Measurements from ENCODE around the gene COBL.

COBL gene

GRCh38 chr7:51054231-51054630 lies 262.4 kb downstream of the COBL start:
- TF ChIP-seq SPI1 (IDR thresholded peaks at IDR 0.05; ENCODE audit: low read depth, low read length) (no peak), POLR2A (IDR thresholded peaks at IDR 0.05; ENCODE audit: low read depth, low read length) (no peak), PAX5 (IDR thresholded peaks at IDR 0.05; ENCODE audit: insufficient read depth, low read length, severe bottlenecking) (no peak), POU2F2 (IDR thresholded peaks at IDR 0.05; ENCODE audit: low read depth, low read length) (no peak), TAF1 (IDR thresholded peaks at IDR 0.05; ENCODE audit: low read depth, low read length) (no peak), POLR2AphosphoS5 (IDR thresholded peaks at IDR 0.05; ENCODE audit: low read depth, low read length) (no peak)
- FAIRE-seq (no peak), DNase-seq (ENCODE audit: insufficient read length, low spot score) (no peak)

- no peak for FAIRE-seq
- no peak for TF ChIP-seq POU2F2 (IDR thresholded peaks at IDR 0.05; ENCODE audit: low read depth, low read length)
- no peak for TF ChIP-seq POLR2AphosphoS5 (IDR thresholded peaks at IDR 0.05; ENCODE audit: low read depth, low read length)
- no peak for TF ChIP-seq PAX5 (IDR thresholded peaks at IDR 0.05; ENCODE audit: insufficient read depth, low read length, severe bottlenecking)
- TF ChIP-seq TAF1 (IDR thresholded peaks at IDR 0.05; ENCODE audit: low read depth, low read length), result no peak
- no peak for TF ChIP-seq SPI1 (IDR thresholded peaks at IDR 0.05; ENCODE audit: low read depth, low read length)
- no peak for TF ChIP-seq POLR2A (IDR thresholded peaks at IDR 0.05; ENCODE audit: low read depth, low read length)
These were observed 263.3 kb downstream of the COBL start for GRCh38 chr7:51053160-51053925.

GRCh38 chr7:51046482-51046881 lies 270.1 kb downstream of the COBL start:
- FAIRE-seq, result no peak
- TF ChIP-seq POLR2A (IDR thresholded peaks at IDR 0.05; ENCODE audit: low read depth, low read length) (no peak), TAF1 (IDR thresholded peaks at IDR 0.05; ENCODE audit: low read depth, low read length) (no peak), SPI1 (IDR thresholded peaks at IDR 0.05; ENCODE audit: low read depth, low read length) (no peak), POLR2AphosphoS5 (IDR thresholded peaks at IDR 0.05; ENCODE audit: low read depth, low read length) (no peak), POU2F2 (IDR thresholded peaks at IDR 0.05; ENCODE audit: low read depth, low read length) (no peak), PAX5 (IDR thresholded peaks at IDR 0.05; ENCODE audit: insufficient read depth, low read length, severe bottlenecking) (no peak)
- no peak for DNase-seq (ENCODE audit: insufficient read length, low spot score)

More at GRCh38 chr7:51053160-51053925, 263.3 kb downstream of the COBL start:
- DNase-seq (ENCODE audit: insufficient read length, low spot score), result no peak

GRCh38 chr7:51046103-51046466 lies 270.5 kb downstream of the COBL start:
- no peak for FAIRE-seq
- no peak for TF ChIP-seq SPI1 (IDR thresholded peaks at IDR 0.05; ENCODE audit: low read depth, low read length)
- no peak for TF ChIP-seq POU2F2 (IDR thresholded peaks at IDR 0.05; ENCODE audit: low read depth, low read length)
- TF ChIP-seq POLR2AphosphoS5 (IDR thresholded peaks at IDR 0.05; ENCODE audit: low read depth, low read length), result no peak
- no peak for TF ChIP-seq PAX5 (IDR thresholded peaks at IDR 0.05; ENCODE audit: insufficient read depth, low read length, severe bottlenecking)

GRCh38 chr7:51045319-51046102 lies 271.1 kb downstream of the COBL start:
- no peak for TF ChIP-seq POLR2AphosphoS5 (IDR thresholded peaks at IDR 0.05; ENCODE audit: low read depth, low read length)
- TF ChIP-seq TAF1 (IDR thresholded peaks at IDR 0.05; ENCODE audit: low read depth, low read length), result no peak
- no peak for TF ChIP-seq SPI1 (IDR thresholded peaks at IDR 0.05; ENCODE audit: low read depth, low read length)
- no peak for TF ChIP-seq POLR2A (IDR thresholded peaks at IDR 0.05; ENCODE audit: low read depth, low read length)
- TF ChIP-seq PAX5 (IDR thresholded peaks at IDR 0.05; ENCODE audit: insufficient read depth, low read length, severe bottlenecking), result no peak
- TF ChIP-seq POU2F2 (IDR thresholded peaks at IDR 0.05; ENCODE audit: low read depth, low read length), result no peak
- DNase-seq (ENCODE audit: insufficient read length, low spot score), result no peak
- FAIRE-seq, result no peak

More at GRCh38 chr7:51046103-51046466, 270.5 kb downstream of the COBL start:
- no peak for DNase-seq (ENCODE audit: insufficient read length, low spot score)

GRCh38 chr7:51043461-51043860 lies 273.1 kb downstream of the COBL start:
- no peak for DNase-seq (ENCODE audit: insufficient read length, low spot score)
- no peak for TF ChIP-seq POLR2AphosphoS5 (IDR thresholded peaks at IDR 0.05; ENCODE audit: low read depth, low read length)
- no peak for TF ChIP-seq TAF1 (IDR thresholded peaks at IDR 0.05; ENCODE audit: low read depth, low read length)
- TF ChIP-seq POU2F2 (IDR thresholded peaks at IDR 0.05; ENCODE audit: low read depth, low read length), result no peak
- no peak for TF ChIP-seq PAX5 (IDR thresholded peaks at IDR 0.05; ENCODE audit: insufficient read depth, low read length, severe bottlenecking)
- TF ChIP-seq POLR2A (IDR thresholded peaks at IDR 0.05; ENCODE audit: low read depth, low read length), result no peak
- TF ChIP-seq SPI1 (IDR thresholded peaks at IDR 0.05; ENCODE audit: low read depth, low read length), result no peak
- no peak for FAIRE-seq

- TF ChIP-seq POU2F2 (IDR thresholded peaks at IDR 0.05; ENCODE audit: low read depth, low read length) (no peak), SPI1 (IDR thresholded peaks at IDR 0.05; ENCODE audit: low read depth, low read length) (no peak), POLR2AphosphoS5 (IDR thresholded peaks at IDR 0.05; ENCODE audit: low read depth, low read length) (no peak), POLR2A (IDR thresholded peaks at IDR 0.05; ENCODE audit: low read depth, low read length) (no peak), PAX5 (IDR thresholded peaks at IDR 0.05; ENCODE audit: insufficient read depth, low read length, severe bottlenecking) (no peak), TAF1 (IDR thresholded peaks at IDR 0.05; ENCODE audit: low read depth, low read length) (no peak)
- DNase-seq (ENCODE audit: insufficient read length, low spot score) (no peak), FAIRE-seq (no peak)
These were observed 275.8 kb downstream of the COBL start for GRCh38 chr7:51040787-51041186.

GRCh38 chr7:51038573-51038972 lies 278.0 kb downstream of the COBL start:
- no peak for FAIRE-seq
- DNase-seq (ENCODE audit: insufficient read length, low spot score), result no peak
- TF ChIP-seq POLR2A (IDR thresholded peaks at IDR 0.05; ENCODE audit: low read depth, low read length), result no peak
- no peak for TF ChIP-seq POLR2AphosphoS5 (IDR thresholded peaks at IDR 0.05; ENCODE audit: low read depth, low read length)
- no peak for TF ChIP-seq SPI1 (IDR thresholded peaks at IDR 0.05; ENCODE audit: low read depth, low read length)
- no peak for TF ChIP-seq PAX5 (IDR thresholded peaks at IDR 0.05; ENCODE audit: insufficient read depth, low read length, severe bottlenecking)
- no peak for TF ChIP-seq POU2F2 (IDR thresholded peaks at IDR 0.05; ENCODE audit: low read depth, low read length)
- TF ChIP-seq TAF1 (IDR thresholded peaks at IDR 0.05; ENCODE audit: low read depth, low read length), result no peak

- no peak for FAIRE-seq
These were observed 280.9 kb downstream of the COBL start for GRCh38 chr7:51035716-51036115.

More at GRCh38 chr7:51035716-51036115, 280.9 kb downstream of the COBL start:
- TF ChIP-seq SPI1 (IDR thresholded peaks at IDR 0.05; ENCODE audit: low read depth, low read length), result no peak
- no peak for TF ChIP-seq TAF1 (IDR thresholded peaks at IDR 0.05; ENCODE audit: low read depth, low read length)
- no peak for TF ChIP-seq PAX5 (IDR thresholded peaks at IDR 0.05; ENCODE audit: insufficient read depth, low read length, severe bottlenecking)
- no peak for TF ChIP-seq POLR2AphosphoS5 (IDR thresholded peaks at IDR 0.05; ENCODE audit: low read depth, low read length)
- no peak for TF ChIP-seq POLR2A (IDR thresholded peaks at IDR 0.05; ENCODE audit: low read depth, low read length)
- no peak for TF ChIP-seq POU2F2 (IDR thresholded peaks at IDR 0.05; ENCODE audit: low read depth, low read length)
- DNase-seq (ENCODE audit: insufficient read length, low spot score), result no peak
